ENCODE results near the gene TMEM253. TPM values are rescaled to one million over a fixed set of nuclear protein-coding genes. Genes with fewer than 3 reads are reported as not detected.

The TMEM253 gene
- total and polyA plus RNA-seq, 5 donors from 2014 or later = not detected

DNA sequence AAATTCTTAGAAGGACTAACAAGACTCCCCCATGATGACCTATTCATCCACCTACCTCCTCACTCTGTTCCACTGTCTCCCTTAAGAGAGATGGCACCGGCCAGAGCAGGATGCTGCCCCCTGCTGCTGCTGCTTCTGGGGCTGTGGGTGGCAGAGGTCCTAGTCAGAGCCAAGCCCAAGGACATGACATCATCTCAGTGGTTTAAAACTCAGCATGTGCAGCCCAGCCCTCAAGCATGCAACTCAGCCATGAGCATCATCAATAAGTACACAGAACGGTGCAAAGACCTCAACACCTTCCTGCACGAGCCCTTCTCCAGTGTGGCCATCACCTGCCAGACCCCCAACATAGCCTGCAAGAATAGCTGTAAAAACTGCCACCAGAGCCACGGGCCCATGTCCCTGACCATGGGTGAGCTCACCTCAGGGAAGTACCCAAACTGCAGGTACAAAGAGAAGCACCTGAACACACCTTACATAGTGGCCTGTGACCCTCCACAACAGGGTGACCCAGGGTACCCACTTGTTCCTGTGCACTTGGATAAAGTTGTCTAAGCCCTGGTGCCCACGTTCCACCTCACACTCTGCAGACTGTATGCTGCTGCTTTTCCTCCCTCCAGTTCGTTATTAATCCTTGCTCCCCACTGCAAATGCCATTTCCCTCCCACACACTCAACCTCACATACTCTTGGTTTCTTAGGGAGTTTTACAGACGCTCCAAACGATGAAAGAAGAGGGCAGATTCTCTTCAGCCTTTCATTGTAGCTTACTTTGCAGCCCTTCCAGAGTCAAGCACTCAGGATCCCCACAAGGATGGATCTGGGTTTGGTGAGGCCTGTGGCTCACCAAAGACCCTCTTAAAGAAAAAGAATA, 42.8 kb upstream of the TMEM253 start, which contains the start of gene RNASE8:
Gene RNASE8 (plus strand): TSS at position 20 of the 873 bp plus-strand sequence. CDS start 71 bp downstream, at position 91.
- ATAC-seq (ENCODE audit: low read depth in 2 of 2) (no peak), DNase-seq (no peak)
- Mint-ChIP-seq H3K4me3 (no peak within 1 kb of the TSS), H3K36me3 (no peaks in the 10 kb centered on the region), H3K27me3 (peaks cover 32% of the 10 kb centered on the region), H3K27ac (no peak within 1 kb of the TSS), H3K9me3 (peaks cover 0 to 1% (median 0%) of the 10 kb centered on the region in 7 donors), H3K4me1 (no peaks in the 10 kb centered on the region)
- no peaks in the 10 kb centered on the region for H3K4me1 ChIP-seq (ENCODE audit: control insufficient read depth, insufficient read depth, low read length, poor library complexity, severe bottlenecking)
- H3K4me3 ChIP-seq (ENCODE audit: low read depth, low read length) = no peak within 1 kb of the TSS
- H3K27me3 ChIP-seq (ENCODE audit: control insufficient read depth, insufficient read depth, low read length) = peaks cover 14% of the 10 kb centered on the region
- no peaks in the 10 kb centered on the region for H3K36me3 ChIP-seq (ENCODE audit: control insufficient read depth, insufficient read depth, low read length)
- H3K9me3 ChIP-seq (ENCODE audit: control insufficient read depth in 2 of 2, low read length in 2 of 2) = no peaks in the 10 kb centered on the region
- no peak within 1 kb of the TSS for H3K27ac ChIP-seq (ENCODE audit: insufficient read depth, low read length, poor library complexity, severe bottlenecking)

- no peaks in the 10 kb centered on the region for H3K36me3 Mint-ChIP-seq
- no peaks in the 10 kb centered on the region for H3K4me1 Mint-ChIP-seq
- no peak overlapping the region for H3K27ac Mint-ChIP-seq
- H3K27me3 Mint-ChIP-seq = peaks cover 41% of the 10 kb centered on the region
- H3K27ac ChIP-seq (ENCODE audit: insufficient read depth, low read length, poor library complexity, severe bottlenecking) = no peak overlapping the region
- no peaks in the 10 kb centered on the region for H3K36me3 ChIP-seq (ENCODE audit: control insufficient read depth, insufficient read depth, low read length)
- H3K9me3 ChIP-seq (ENCODE audit: control insufficient read depth in 2 of 2, low read length in 2 of 2) = no peaks in the 10 kb centered on the region
- no peak overlapping the region for H3K4me3 ChIP-seq (ENCODE audit: low read depth, low read length)
- H3K4me3 Mint-ChIP-seq = no peak overlapping the region
- no peaks in the 10 kb centered on the region for H3K4me1 ChIP-seq (ENCODE audit: control insufficient read depth, insufficient read depth, low read length, poor library complexity, severe bottlenecking)
- peaks cover 0 to 1% (median 0%) of the 10 kb centered on the region in 7 donors for H3K9me3 Mint-ChIP-seq
- DNase-seq = no peak
- H3K27me3 ChIP-seq (ENCODE audit: control insufficient read depth, insufficient read depth, low read length) = peaks cover 14% of the 10 kb centered on the region
- ATAC-seq (ENCODE audit: low read depth in 2 of 2) = no peak
Measured at GRCh38 chr14:21058903-21059302, 42.0 kb upstream of the TMEM253 start.

DNA sequence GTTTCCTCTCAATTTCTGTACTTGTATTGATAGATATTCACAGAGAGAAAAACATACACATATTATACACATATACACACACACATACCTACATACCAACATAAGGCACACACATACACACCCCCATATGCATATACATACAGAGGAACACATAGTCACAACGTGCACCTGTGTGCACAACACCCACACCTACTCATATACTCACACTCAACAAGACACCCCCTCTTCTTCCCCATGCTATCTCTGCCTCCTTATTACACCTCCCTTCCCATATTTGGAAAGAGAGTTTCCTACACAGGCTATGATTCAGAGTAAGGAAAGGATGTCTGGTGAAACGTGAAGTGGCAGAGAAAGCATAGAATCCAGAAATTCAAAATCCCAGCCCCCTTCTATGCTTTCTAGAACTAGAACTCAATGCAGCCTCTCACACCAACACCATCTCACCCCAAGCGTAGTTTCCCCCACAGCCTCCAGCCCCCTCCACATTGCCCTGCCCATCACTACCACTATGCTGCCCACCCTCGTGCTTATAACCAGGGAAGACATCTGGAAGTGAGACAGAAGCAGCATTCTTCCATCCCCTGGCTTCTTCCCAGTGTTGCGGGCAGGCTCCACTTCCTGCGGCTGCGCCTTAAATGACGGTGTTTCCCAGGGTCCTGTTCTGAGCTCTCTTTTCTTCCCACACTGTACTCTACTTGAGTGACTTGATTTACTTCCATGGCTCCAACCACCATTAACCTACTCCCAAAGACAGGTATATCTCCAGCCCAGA, 40.8 kb upstream of the TMEM253 start:
- H3K27me3 Mint-ChIP-seq = peaks cover 47% of the 10 kb centered on the region
- no peak overlapping the region for H3K4me3 ChIP-seq (ENCODE audit: low read depth, low read length)

DNA sequence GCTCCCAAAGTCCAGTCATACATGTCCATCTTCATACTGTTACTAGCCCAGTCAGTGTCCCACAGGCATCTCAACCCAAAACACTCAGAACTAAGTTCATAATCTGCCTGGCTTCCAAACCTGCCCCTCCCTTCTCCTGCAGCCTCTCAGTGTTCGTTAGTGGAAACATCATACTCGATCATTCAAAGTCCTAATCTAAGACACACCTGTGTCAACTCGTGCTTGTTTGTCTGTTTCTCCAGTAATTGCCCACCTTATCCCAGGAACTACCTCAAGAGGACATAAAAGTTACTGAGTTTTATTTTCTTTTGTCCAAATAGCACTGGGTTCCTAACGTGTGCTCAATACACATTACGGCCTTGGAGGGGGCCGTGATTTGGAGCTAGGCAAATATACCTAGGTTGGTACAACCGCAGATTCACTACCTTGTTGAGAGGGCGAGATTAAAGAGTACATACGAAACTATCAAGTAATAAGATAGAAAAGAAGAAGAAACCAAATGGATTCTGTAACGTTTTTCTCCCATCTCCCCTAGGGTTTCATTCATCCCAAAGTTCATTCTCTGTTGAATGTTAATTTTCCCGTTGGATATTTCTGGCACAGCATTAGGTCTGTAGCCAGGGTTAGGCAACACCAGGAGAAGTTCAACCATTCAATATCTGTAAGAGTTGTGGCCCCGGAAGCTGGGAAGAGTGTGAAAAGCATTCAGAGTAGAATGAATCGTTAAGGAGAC, 40.1 kb upstream of the TMEM253 start:
- Histone ChIP-seq H3K27me3 (ENCODE audit: control insufficient read depth, insufficient read depth, low read length) (peaks cover 17% of the 10 kb centered on the region), H3K36me3 (ENCODE audit: control insufficient read depth, insufficient read depth, low read length) (no peaks in the 10 kb centered on the region), H3K9me3 (ENCODE audit: control insufficient read depth in 2 of 2, low read length in 2 of 2) (no peaks in the 10 kb centered on the region), H3K4me3 (ENCODE audit: low read depth, low read length) (no peak overlapping the region), H3K27ac (ENCODE audit: insufficient read depth, low read length, poor library complexity, severe bottlenecking) (no peak overlapping the region), H3K4me1 (ENCODE audit: control insufficient read depth, insufficient read depth, low read length, poor library complexity, severe bottlenecking) (no peaks in the 10 kb centered on the region)
- H3K36me3 Mint-ChIP-seq = no peaks in the 10 kb centered on the region
- H3K9me3 Mint-ChIP-seq = peaks cover 0 to 1% (median 0%) of the 10 kb centered on the region in 7 donors
- no peaks in the 10 kb centered on the region for H3K4me1 Mint-ChIP-seq
- ATAC-seq (ENCODE audit: low read depth in 2 of 2) = no peak
- no peak overlapping the region for H3K27ac Mint-ChIP-seq
- no peak overlapping the region for H3K4me3 Mint-ChIP-seq
- no peak for DNase-seq
- peaks cover 54% of the 10 kb centered on the region for H3K27me3 Mint-ChIP-seq

More for the DNA sequence above, 40.8 kb upstream of the TMEM253 start:
- no peaks in the 10 kb centered on the region for H3K9me3 ChIP-seq (ENCODE audit: control insufficient read depth in 2 of 2, low read length in 2 of 2)
- Mint-ChIP-seq H3K27ac (no peak overlapping the region), H3K4me3 (no peak overlapping the region), H3K4me1 (no peaks in the 10 kb centered on the region), H3K9me3 (peaks cover 0 to 1% (median 0%) of the 10 kb centered on the region in 7 donors), H3K36me3 (no peaks in the 10 kb centered on the region)
- no peaks in the 10 kb centered on the region for H3K36me3 ChIP-seq (ENCODE audit: control insufficient read depth, insufficient read depth, low read length)
- no peak overlapping the region for H3K27ac ChIP-seq (ENCODE audit: insufficient read depth, low read length, poor library complexity, severe bottlenecking)
- ATAC-seq (ENCODE audit: low read depth in 2 of 2) = no peak
- H3K4me1 ChIP-seq (ENCODE audit: control insufficient read depth, insufficient read depth, low read length, poor library complexity, severe bottlenecking) = no peaks in the 10 kb centered on the region
- H3K27me3 ChIP-seq (ENCODE audit: control insufficient read depth, insufficient read depth, low read length) = peaks cover 14% of the 10 kb centered on the region
- DNase-seq = no peak

GRCh38 chr14:21061347-21061668, 39.6 kb upstream of the TMEM253 start:
- ATAC-seq (ENCODE audit: low read depth in 2 of 2) = no peak
- Histone ChIP-seq H3K4me3 (ENCODE audit: low read depth, low read length) (no peak overlapping the region), H3K4me1 (ENCODE audit: control insufficient read depth, insufficient read depth, low read length, poor library complexity, severe bottlenecking) (no peaks in the 10 kb centered on the region), H3K9me3 (ENCODE audit: control insufficient read depth in 2 of 2, low read length in 2 of 2) (no peaks in the 10 kb centered on the region), H3K36me3 (ENCODE audit: control insufficient read depth, insufficient read depth, low read length) (no peaks in the 10 kb centered on the region), H3K27ac (ENCODE audit: insufficient read depth, low read length, poor library complexity, severe bottlenecking) (no peak overlapping the region), H3K27me3 (ENCODE audit: control insufficient read depth, insufficient read depth, low read length) (peaks cover 17% of the 10 kb centered on the region)
- Mint-ChIP-seq H3K9me3 (peaks cover 0 to 1% (median 0%) of the 10 kb centered on the region in 7 donors), H3K4me1 (no peaks in the 10 kb centered on the region), H3K36me3 (no peaks in the 10 kb centered on the region), H3K4me3 (no peak overlapping the region), H3K27ac (no peak overlapping the region), H3K27me3 (peaks cover 57% of the 10 kb centered on the region)
- DNase-seq = no peak

DNA sequence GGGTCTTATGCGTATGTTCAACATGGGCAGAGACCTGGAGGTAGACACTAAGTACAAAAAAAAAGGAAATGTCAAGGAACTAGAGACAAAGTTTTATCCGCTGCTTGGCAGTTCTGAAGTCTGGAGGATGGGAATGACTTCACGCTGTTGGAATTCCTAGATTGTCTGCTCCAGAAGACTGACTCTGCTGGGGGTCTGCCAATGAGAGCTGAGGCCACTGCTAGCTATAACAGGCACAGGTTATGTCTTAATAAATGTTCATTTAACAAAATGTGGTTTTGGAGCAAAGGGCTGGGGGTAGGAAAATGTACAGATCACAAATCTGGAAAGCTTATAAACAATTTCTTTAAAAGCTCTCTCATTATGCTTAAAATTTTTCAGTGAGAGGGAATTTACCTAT, 37.4 kb upstream of the TMEM253 start:
- Mint-ChIP-seq H3K27me3 (peaks cover 78% of the 10 kb centered on the region), H3K36me3 (no peaks in the 10 kb centered on the region), H3K4me3 (no peak overlapping the region), H3K4me1 (peaks cover 0 to 5% (median 2%) of the 10 kb centered on the region in 4 donors), H3K27ac (no peak overlapping the region), H3K9me3 (peaks cover 0 to 1% (median 0%) of the 10 kb centered on the region in 7 donors)
- H3K4me1 ChIP-seq (ENCODE audit: control insufficient read depth, insufficient read depth, low read length, poor library complexity, severe bottlenecking) = peaks cover 1% of the 10 kb centered on the region
- H3K27ac ChIP-seq (ENCODE audit: insufficient read depth, low read length, poor library complexity, severe bottlenecking) = no peak overlapping the region
- ATAC-seq (ENCODE audit: low read depth in 2 of 2) (no peak), DNase-seq (no peak)
- no peaks in the 10 kb centered on the region for H3K9me3 ChIP-seq (ENCODE audit: control insufficient read depth in 2 of 2, low read length in 2 of 2)
- peaks cover 34% of the 10 kb centered on the region for H3K27me3 ChIP-seq (ENCODE audit: control insufficient read depth, insufficient read depth, low read length)
- no peaks in the 10 kb centered on the region for H3K36me3 ChIP-seq (ENCODE audit: control insufficient read depth, insufficient read depth, low read length)
- H3K4me3 ChIP-seq (ENCODE audit: low read depth, low read length) = no peak overlapping the region

- H3K36me3 ChIP-seq (ENCODE audit: control insufficient read depth, insufficient read depth, low read length) = no peaks in the 10 kb centered on the region
- no peak overlapping the region for H3K27ac Mint-ChIP-seq
- peaks cover 31% of the 10 kb centered on the region for H3K27me3 ChIP-seq (ENCODE audit: control insufficient read depth, insufficient read depth, low read length)
- H3K4me1 ChIP-seq (ENCODE audit: control insufficient read depth, insufficient read depth, low read length, poor library complexity, severe bottlenecking) = peaks cover 34% of the 10 kb centered on the region
- DNase-seq = peak in 2 of 3 donors; percentile 18 to 19
- H3K27ac ChIP-seq (ENCODE audit: insufficient read depth, low read length, poor library complexity, severe bottlenecking) = no peak overlapping the region
- peaks cover 0 to 2% (median 0%) of the 10 kb centered on the region in 7 donors for H3K9me3 Mint-ChIP-seq
- no peak for ATAC-seq (ENCODE audit: low read depth in 2 of 2)
- peaks cover 86% of the 10 kb centered on the region for H3K27me3 Mint-ChIP-seq
- H3K9me3 ChIP-seq (ENCODE audit: control insufficient read depth in 2 of 2, low read length in 2 of 2) = no peaks in the 10 kb centered on the region
- H3K4me3 ChIP-seq (ENCODE audit: low read depth, low read length) = no peak overlapping the region
- H3K4me3 Mint-ChIP-seq = no peak overlapping the region
- no peaks in the 10 kb centered on the region for H3K36me3 Mint-ChIP-seq
- peaks cover 0 to 36% (median 19%) of the 10 kb centered on the region in 4 donors for H3K4me1 Mint-ChIP-seq
Measured at GRCh38 chr14:21066882-21067502, 33.9 kb upstream of the TMEM253 start.

Data from CD4-positive, CD25-positive, alpha-beta regulatory T cell (primary cell).